T-helper 1 cell (primary cell): ENCODE data around the gene CRHR1.
"Not testable (repeated sequence)": the region's sequence is repeated elsewhere in the genome, so short reads cannot be mapped to it uniquely, and the experiment has no call there.

Source experiments
- DNase-seq, 5 donors: peaks; one replicate each; pipeline ENCODE4 v3.0.0-alpha.2; 2012 to 2020

CRHR1 gene

GRCh38 chr17:45847101-45847500, 63.0 kb downstream of the CRHR1 start:
- no peak for DNase-seq

DNA sequence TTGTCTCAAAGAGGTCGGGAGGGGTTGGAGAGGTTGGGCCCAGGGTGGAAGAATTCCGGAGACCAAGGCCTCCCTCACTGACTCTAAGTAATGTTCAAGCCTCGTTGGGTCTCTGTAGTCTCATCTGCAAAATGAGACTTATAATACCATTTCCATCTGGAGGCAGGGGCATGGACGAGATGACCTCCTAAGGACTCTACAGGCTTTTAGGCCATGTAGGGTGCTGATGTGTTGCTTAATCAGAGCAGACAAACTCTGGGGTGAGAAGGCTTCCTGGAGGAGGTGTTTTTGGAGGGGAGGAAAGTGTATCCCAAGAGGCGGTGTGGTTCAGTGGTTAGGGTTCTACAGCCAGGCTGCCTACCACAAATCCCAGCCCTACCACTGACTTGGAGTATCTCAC, 63.6 kb downstream of the CRHR1 start:
- DNase-seq = no peak

GRCh38 chr17:45848405-45848804, 64.3 kb downstream of the CRHR1 start:
- DNase-seq = no peak

DNA sequence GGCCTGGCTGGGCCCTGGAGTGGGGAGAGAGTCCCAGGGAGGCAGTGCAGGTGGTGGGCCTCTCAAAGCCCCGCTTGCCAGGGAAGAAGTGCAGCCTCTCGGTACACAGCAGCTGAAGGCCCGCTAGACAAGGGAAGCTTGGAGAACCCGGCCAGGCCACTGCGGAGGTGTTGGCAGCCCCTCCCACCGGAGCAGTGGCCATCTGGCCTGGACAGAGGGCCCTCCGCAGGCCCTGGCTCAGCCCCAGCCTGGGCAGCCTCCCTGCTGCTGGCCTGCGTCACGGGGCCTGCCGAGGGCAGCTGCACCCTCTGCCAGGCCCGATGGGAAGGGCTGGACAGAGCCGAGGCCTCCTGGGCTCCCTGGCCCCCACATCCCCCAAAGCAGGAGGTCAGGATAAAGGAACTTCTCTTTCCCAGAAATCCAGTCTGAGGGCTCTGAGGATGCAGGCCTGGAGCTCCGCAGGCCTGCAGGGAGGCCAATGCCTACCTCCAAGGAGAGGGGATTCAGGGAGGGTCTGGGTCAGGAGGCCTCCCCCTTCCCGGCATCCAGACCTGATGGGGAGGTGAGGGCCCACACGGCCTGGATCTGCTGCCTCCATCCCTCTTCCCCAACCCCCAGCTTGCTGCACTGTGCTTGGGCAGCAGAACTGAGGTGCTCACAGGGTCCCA, 64.9 kb downstream of the CRHR1 start:
- DNase-seq = no peak

- DNase-seq = no peak
These were observed 65.4 kb downstream of the CRHR1 start for GRCh38 chr17:45849536-45849990.

DNA sequence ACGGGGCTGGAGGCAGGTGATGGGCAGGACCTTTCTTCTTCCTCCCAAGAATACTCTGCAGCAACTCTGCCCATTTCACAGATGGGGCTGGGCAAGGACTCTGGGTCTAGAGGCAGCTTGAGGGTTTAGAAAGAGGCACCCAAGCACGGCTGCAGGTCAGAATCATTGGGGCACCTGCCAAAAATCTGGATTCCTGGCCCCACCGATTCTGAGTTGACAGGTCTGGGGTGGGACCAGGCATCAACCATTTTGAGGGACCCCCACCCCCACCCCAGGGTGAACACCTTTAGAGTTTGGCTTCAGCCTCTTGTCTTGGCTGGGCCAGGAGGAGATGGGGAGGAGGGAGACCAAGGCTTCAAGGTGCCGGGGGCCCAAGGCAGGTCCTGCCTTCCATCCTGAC, 65.9 kb downstream of the CRHR1 start:
- no peak for DNase-seq

DNA sequence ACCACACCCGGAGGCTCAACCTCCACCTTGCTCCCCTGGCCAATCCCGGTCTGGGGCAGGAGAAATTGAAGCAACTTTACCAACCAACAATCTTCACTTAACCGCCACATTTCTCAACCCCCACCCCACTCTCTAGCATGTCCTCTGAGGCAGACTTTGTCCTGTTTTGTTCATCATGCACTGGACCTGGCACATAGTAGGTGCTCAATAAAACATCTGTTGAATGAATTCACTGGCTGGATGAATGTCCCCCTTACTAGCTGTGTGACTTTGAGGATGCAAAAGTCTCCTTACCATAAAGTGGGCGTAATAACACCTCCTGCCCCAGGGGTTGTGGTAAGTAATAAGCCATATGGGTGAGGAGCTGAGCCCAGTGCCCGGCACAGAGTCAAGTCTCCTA, 66.3 kb downstream of the CRHR1 start:
- no peak for DNase-seq

GRCh38 chr17:45851022-45851421, 66.9 kb downstream of the CRHR1 start:
- no peak for DNase-seq

DNA sequence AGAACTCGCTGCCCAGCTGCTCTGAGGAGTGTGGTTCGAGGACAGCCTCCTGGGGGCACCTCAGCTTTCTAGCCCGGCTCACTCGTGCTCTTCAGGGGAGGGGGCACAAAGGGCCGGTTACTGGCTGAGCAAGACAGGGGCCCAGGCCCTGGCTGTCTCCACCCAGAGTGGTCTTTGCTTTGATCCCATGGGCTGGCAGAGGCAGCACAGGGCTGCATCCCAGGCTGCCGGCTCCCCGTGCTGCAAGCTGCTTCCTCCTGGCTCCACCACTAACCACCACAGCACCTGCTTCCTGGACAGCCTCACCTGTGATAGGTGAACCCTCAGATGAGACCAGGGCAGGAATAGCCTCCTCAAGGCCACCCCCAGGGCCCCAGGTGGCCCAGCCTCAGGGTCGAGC, 67.3 kb downstream of the CRHR1 start:
- DNase-seq = no peak

DNA sequence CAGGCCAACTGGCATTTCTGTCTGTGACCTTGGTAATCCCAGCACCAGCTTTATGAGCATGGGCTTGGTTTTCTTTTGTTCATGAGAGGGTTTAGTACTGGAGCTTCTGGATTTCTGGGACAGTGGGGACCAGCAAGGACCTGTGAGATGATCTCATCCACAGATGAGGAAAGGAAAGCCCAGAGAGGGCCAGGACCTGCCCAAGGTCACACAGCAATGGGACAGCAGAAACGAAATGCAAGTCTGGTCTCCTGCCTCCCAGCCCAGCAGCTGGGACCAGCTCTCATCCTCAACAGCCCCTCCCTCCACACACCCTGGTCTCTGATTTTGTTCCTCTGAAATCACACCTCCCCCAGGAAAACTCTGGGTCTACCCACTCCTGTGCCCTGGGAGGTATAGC, 67.8 kb downstream of the CRHR1 start:
- DNase-seq = no peak

DNA sequence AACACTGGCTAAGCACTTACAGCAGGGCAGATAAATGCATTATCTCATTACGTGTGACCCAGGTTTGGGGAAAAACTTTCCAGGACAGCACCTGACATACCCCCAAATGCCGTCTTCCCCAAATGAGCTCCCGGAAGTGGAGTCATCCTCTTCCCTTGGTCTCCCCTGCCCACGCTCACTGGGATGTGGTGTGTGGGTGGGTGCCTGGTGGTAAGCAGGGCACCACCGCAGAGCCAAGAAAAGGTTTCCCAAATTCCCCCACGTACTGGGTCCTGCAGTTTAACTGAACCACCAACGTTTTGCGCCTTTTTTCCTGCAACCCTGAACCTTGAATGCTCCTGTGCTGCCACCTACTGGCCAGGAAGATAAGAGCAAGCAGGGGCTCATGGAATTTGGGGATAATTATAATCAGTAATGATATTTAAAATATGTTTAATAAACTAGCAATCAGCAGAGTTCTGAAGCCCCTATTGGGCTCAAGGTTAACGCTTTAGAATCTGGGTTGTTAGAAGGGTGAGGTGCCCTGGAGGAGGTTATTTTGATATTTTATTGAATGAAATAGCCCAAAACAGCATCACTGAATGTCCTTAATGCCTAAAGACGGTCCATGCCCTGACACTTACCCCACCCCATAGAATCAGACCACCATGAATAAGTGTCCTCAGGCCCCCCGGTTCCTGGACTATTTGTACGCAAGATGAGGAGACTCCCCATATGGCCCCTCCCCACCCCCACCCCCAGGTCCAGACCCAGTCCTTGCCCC, 68.6 kb downstream of the CRHR1 start:
- DNase-seq = peak in 4 of 5 donors; percentile 20 to 57 (median 35)

DNA sequence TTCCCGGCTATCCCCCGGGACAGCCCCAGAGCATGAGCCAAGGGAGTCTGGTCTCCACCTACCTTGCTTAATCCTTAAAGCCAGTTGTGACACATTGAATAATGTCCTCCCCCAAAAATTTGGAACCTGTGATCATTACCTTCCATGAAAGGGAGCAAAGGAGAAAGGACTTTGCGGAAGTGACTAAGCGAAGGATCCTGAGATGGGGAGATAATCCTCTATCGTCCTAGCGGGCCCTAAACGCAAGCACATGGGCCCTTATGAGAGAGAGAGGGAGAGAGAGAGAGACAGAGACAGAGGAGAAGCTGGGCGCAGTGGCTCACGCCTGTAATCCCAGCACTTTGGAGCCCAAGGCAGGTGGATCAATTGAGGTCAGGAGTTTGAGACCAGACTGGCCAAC, 70.1 kb downstream of the CRHR1 start:
- DNase-seq = no peak

DNA sequence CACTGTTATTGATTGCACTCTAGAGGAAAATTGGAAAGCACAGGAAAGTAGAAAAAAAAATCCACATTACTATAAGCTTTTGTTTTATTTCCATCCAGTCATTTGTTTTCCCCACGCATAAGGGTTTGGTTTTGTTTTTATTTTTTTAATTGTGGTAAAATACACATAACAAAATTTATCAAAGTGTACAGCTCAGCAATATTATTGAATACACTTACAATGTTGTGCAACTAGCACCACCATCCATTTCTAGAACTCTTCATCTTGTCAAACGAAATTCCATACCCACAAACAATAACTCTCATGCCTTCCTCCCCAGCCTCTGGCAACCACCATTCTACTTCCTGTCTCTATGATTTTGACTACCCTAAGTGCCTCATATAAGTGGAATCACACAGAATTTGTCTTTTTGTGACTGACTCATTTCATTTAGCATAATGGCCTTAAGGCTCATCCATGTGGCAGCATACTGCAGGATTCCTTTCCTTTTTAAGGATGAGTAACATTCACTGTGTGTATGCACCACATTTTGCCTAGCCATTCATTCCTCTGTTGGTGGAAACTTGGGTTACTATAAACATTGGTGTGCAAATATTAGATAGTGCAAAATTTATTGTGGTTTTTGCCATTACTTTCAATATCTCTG, 71.7 kb downstream of the CRHR1 start:
- no peak for DNase-seq

- DNase-seq = no peak
These were observed 74.0 kb downstream of the CRHR1 start for GRCh38 chr17:45857977-45858708.

DNA sequence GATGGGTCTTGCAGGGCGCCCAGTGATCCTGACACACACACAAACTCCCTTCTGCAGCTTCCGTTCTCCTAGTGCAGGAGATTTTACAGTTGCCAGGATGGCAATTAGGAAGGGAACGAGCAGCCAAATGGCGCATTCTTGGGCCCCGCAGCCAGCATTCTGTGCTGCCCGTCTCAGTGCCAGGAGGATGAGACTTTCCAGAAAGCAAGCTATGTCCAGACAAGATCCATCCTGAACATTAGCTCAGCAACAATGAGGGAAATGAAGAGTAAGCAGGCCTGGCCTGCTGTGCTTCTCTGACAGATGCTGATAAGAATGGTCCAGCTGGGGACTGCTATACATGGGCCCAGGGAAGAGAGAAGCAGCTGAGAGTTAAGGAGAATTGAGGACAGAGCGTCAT, 77.0 kb downstream of the CRHR1 start:
- DNase-seq = no peak

DNA sequence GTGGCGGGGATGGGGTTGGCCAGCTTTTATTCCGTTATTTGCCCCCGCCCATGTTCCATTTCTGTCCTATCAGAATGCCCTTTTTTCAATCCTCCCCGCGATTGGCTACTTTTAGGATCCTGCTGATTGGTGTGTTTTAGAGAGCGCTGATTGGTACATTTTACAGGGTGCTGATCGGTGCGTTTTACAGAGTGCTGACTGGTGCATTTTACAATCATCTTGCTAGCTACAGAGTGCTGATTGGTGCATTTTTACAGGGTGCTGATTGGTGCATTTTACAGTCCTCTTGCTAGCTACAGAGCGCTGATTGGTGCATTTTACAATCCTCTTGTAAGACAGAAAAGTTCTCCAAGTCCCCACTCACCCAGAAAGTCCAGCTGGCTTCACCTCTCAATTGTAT, 78.0 kb downstream of the CRHR1 start:
- not testable (repeated sequence) for DNase-seq

DNA sequence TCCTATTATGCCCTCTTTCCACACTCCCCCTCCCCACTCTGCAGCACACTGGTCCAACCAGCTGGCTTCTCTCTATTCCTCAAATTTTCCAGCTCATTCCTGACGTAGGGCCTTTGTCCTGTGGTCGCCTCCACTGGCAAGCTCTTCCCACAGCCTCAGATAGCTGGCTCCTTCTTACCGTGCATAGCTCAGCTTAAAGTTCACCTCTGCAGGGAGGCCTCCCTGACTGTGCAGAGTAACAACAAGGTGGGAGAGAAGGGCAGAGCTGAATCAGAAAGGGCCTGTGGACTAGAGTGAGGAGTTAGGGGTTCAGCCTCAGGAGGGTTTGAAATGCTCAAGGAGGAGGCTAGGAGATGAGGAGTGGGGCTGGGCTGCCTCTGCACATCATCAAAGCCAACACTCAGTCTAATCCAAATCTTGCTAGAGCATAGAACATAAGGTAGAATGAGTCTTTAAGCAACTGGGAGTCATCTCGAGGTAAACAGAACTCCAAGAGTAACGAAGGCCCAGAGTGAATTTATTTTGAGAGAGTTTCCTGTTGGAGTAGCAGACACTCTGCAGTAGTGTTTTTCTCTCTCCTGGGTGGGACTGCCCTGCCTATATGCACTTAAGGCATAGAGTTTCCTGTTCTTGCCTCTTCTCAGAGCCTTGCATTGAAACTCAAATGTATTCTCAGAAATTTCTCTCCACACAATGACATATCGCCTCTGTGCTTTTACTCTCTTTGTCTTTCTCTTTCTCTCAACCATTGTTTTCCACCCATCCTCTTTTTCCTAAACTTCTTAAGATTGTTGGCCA, 79.9 kb downstream of the CRHR1 start:
- no peak for DNase-seq

DNA sequence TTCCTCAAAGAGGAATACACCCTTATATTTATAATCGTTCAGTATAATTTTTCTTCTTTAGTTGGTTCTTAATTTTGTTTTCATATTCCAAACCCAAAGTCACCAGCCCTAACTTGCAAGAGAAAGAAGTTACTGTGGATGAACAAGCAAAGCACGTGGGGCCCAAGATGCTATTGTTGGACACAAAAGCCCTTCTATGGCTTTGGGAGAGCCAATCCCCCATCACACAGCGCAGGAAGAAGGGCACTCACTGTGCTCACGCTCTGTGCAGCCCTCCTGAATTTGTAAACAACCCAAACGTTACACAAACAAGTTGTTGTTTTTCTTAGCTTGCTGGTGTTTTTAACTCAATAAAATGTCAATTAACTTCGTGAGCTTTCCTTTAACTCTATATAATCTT, 83.1 kb downstream of the CRHR1 start:
- no peak for DNase-seq

DNA sequence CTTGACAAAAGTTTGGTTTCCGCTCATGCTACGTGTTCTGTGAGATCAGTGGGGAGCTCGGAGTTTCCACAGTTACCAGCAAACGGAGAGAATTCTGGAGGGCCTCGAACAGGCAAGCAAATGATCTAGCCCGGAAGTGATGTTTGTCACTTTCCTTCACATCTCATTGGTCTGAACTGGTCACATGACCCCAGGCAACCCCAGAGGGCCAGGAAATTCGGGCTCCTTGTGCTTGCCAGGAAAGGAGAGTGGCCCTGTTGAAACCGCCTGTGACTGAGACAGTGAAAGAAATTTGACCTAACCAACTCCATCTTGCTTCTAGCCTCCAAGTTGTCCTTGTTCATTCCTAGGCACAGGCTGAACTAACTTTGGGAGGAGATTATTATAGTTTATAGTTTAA, 83.6 kb downstream of the CRHR1 start:
- no peak for DNase-seq

GRCh38 chr17:45868276-45868675, 84.2 kb downstream of the CRHR1 start:
- DNase-seq = no peak

- no peak for DNase-seq
These were observed 85.7 kb downstream of the CRHR1 start for GRCh38 chr17:45869676-45870341.
